GM23248 (cell line): Measurements from ENCODE around the gene LPIN1. TPM values are rescaled to one million over a fixed set of nuclear protein-coding genes. Genes with fewer than 3 reads are reported as not detected.
A peak's percentile ranks its signal among the peaks of the same experiment; 100 is the strongest.

ENCODE experiments used
- DNase-seq: peaks from one replicate; pipeline ENCODE4 v3.0.0-alpha.2; 2015
- H2AFZ ChIP-seq: fragments of 200-600 bp; sonication (generic); 2 replicates; pipeline ENCODE4 v1.6.1; 2016; ENCODE audit warnings: antibody characterized with exemption
- H3F3A ChIP-seq: fragments of 200-600 bp; sonication (generic); 2 replicates; pipeline ENCODE4 v1.6.1; 2016; ENCODE audit warnings: mild to moderate bottlenecking, antibody characterized with exemption, mixed run types; ENCODE audit not compliant: insufficient read depth
- H3K27ac ChIP-seq: fragments of 200-600 bp; sonication (generic); 2 replicates; pipeline ENCODE4 v1.5.1; 2016; ENCODE audit warnings: mild to moderate bottlenecking
- H3K27me3 ChIP-seq: fragments of 200-600 bp; sonication (generic); replicated peaks from 2 replicates; pipeline ENCODE4 v1.6.1; 2016; ENCODE audit warnings: mild to moderate bottlenecking; ENCODE audit not compliant: insufficient read depth
- H3K36me3 ChIP-seq: fragments of 200-600 bp; sonication (generic); 2 replicates; pipeline ENCODE4 v1.6.1; 2016; ENCODE audit warnings: low read depth, mild to moderate bottlenecking
- H3K4me1 ChIP-seq: fragments of 200-600 bp; sonication (generic); 2 replicates; pipeline ENCODE4 v1.6.1; 2016; ENCODE audit warnings: mild to moderate bottlenecking; ENCODE audit not compliant: insufficient read depth
- H3K4me2 ChIP-seq: fragments of 200-600 bp; sonication (generic); one replicate; pipeline ENCODE4 v1.6.1; 2016; ENCODE audit warnings: mild to moderate bottlenecking; ENCODE audit not compliant: unreplicated experiment
- H3K4me3 ChIP-seq: fragments of 200-600 bp; sonication (generic); 2 replicates; pipeline ENCODE4 v1.5.1; 2016; ENCODE audit warnings: mild to moderate bottlenecking
- H3K79me2 ChIP-seq: fragments of 200-600 bp; sonication (generic); 2 replicates; pipeline ENCODE4 v1.6.1; 2016; ENCODE audit warnings: mild to moderate bottlenecking; ENCODE audit not compliant: insufficient read depth
- H3K9ac ChIP-seq: fragments of 200-600 bp; sonication (generic); 2 replicates; pipeline ENCODE4 v1.6.1; 2016; ENCODE audit warnings: mild to moderate bottlenecking
- H3K9me2 ChIP-seq: fragments of 200-600 bp; sonication (generic); 2 replicates; pipeline ENCODE4 v1.6.1; 2016; ENCODE audit warnings: mixed run types, mild to moderate bottlenecking, moderate library complexity; ENCODE audit not compliant: insufficient read depth
- H3K9me3 ChIP-seq: fragments of 200-600 bp; sonication (generic); one replicate; pipeline ENCODE4 v1.6.1; 2017; ENCODE audit warnings: low read depth
- H4K20me1 ChIP-seq: fragments of 200-600 bp; sonication (generic); 2 replicates; pipeline ENCODE4 v1.6.0; 2016; ENCODE audit not compliant: insufficient read depth
- EZH2 ChIP-seq: fragments of 200-600 bp; sonication (generic); IDR thresholded peaks from 2 replicates; pipeline ENCODE4 v1.6.1; 2018; ENCODE audit warnings: antibody characterized with exemption, mild to moderate bottlenecking; ENCODE audit not compliant: insufficient read depth, poor library complexity, severe bottlenecking
- EZH2phosphoT487 ChIP-seq: fragments of 200-600 bp; sonication (generic); IDR thresholded peaks from 2 replicates; pipeline ENCODE4 v1.6.1; 2018; ENCODE audit warnings: antibody characterized with exemption, moderate library complexity, mild to moderate bottlenecking, low read depth; ENCODE audit not compliant: insufficient read depth
- WGBS, 2 experiments: methylation state at CpG; one replicate each; pipeline ENCODE4 v1.1.6; 2015 to 2017; ENCODE audit warnings: low lambda C conversion rate in 2 of 2, low coverage in 1 of 2; ENCODE audit errors: missing lambda C conversion rate in 2 of 2; 5-methylcytosine and 5-hydroxymethylcytosine counted together
- in situ Hi-C: fragments of 300-500 bp; cut with MboI; formaldehyde crosslinking; loops from 2 replicates; pipeline ENCODE4 v1.15.0; 2020
- microRNA counts: library from miRNA; unstranded; fragments of <30 nt; microRNA quantifications from one replicate; lab custom pipeline; 2016
- microRNA-seq: library from miRNA; unstranded; fragments of <30 nt; microRNA quantifications from one replicate; pipeline ENCODE4, GENCODE V29; 2016; ENCODE audit warnings: borderline number of aligned reads
- polyA plus RNA-seq: library from polyadenylated mRNA; unstranded; fragments of >200 nt; fragmentation: Nextera tagmentation; extraction: Ambion mirVana; gene quantifications from 2 replicates; pipeline ENCODE4 v1.2.1, GENCODE V29; 2016
- small RNA-seq: library from RNA; depleted of rRNA; stranded (forward); fragments of <200 nt; gene quantifications from one replicate; pipeline ENCODE3, GENCODE V24; 2014; ENCODE audit warnings: low read depth, low replicate concordance
- total RNA-seq: library from RNA; depleted of rRNA; stranded (reverse); fragments of >200 nt; shearing (Covaris generic); gene quantifications from 2 replicates; pipeline ENCODE4 v1.2.3, GENCODE V29; 2014; rRNA removed

LPIN1 gene
- total and polyA plus RNA-seq, 2 experiments from 2014 or later, result 11.2 to 12.6 TPM

GRCh38 chr2:11874861-11875260 is 128.4 kb downstream of the LPIN1 start:
- WGBS, 2 experiments, result 89% methylated on average over 15 of the region's 15 CpGs; no CpG with 5 or more reads in 1 of the 2 experiments
- Histone ChIP-seq H2AFZ (no peak overlapping the region), H3K4me2 (no peak overlapping the region), H3K9me2 (no peaks in the 10 kb centered on the region), H3K79me2 (no peaks in the 10 kb centered on the region), H4K20me1 (no peaks in the 10 kb centered on the region), H3K27ac (no peak overlapping the region), H3K36me3 (no peaks in the 10 kb centered on the region), H3K9ac (no peak overlapping the region), H3K27me3 (peaks cover 14% of the 10 kb centered on the region), H3K4me1 (0 out of 2 replicates have a peak, but pooled peaks cover 4% of the 10 kb centered on the region), H3K9me3 (no peaks in the 10 kb centered on the region), H3K4me3 (no peak overlapping the region), H3F3A (no peaks in the 10 kb centered on the region)
- no peak for DNase-seq
- in situ Hi-C loops, result no loop called here
- TF ChIP-seq EZH2phosphoT487 (no peak), EZH2 (no peak)

DNA sequence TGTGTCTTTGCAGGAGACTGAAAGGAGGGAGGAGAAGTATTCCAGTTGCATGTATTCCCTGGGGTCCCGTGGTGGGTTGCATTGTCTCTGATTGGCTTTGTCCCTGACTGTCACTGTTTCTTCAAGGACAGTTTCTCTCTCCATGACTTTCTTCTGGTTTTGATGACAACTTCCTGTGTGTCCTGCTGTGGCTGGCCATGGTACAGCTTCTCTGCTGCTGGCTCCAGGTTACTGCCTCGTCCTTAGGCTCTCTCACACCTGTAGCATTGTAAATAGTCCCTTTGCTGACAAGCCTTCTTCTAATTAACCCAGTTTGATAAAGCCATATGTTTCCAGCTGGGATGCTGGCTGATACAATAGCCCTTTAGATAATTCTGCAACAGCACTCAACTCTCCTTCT is 129.0 kb downstream of the LPIN1 start:
- no peaks in the 10 kb centered on the region for H3K36me3 ChIP-seq
- no peak overlapping the region for H3K4me2 ChIP-seq
- no peak overlapping the region for H2AFZ ChIP-seq
- no peak overlapping the region for H3K4me3 ChIP-seq
- 58 to 60% methylated on average over 2 of the region's 2 CpGs for WGBS, 2 experiments
- H3K9me2 ChIP-seq, result no peaks in the 10 kb centered on the region
- no peak for DNase-seq
- in situ Hi-C loops, result no loop called here
- H3K27ac ChIP-seq, result no peak overlapping the region
- peaks cover 16% of the 10 kb centered on the region for H3K27me3 ChIP-seq
- no peaks in the 10 kb centered on the region for H4K20me1 ChIP-seq
- H3K79me2 ChIP-seq, result no peaks in the 10 kb centered on the region
- H3K9ac ChIP-seq, result no peak overlapping the region
- no peaks in the 10 kb centered on the region for H3K9me3 ChIP-seq
- TF ChIP-seq EZH2phosphoT487 (no peak), EZH2 (no peak)
- H3K4me1 ChIP-seq, result 0 out of 2 replicates have a peak, but pooled peaks cover 4% of the 10 kb centered on the region
- H3F3A ChIP-seq, result no peaks in the 10 kb centered on the region

DNA sequence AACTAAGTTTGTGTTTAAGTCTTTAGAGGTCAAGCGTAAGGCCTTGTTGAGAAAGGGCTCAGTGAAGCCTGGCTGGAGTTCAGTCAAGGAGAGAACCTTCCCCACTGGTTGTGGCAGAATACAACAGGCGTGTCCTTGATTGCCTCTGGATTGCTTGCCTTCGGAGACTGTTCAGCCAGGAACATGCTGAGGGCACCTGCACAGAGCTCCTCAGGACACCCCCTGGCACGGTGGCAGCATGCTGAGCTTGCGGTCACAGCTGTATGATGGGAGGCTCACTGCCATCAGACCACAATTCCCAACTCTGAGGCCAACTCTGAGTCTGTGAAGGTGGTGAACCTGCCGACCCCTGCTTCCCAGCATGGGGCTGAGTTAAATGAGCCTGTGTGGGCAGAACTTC is 130.0 kb downstream of the LPIN1 start:
- no peak overlapping the region for H3K27ac ChIP-seq
- no peaks in the 10 kb centered on the region for H3K36me3 ChIP-seq
- in situ Hi-C loops, result no loop called here
- no peaks in the 10 kb centered on the region for H4K20me1 ChIP-seq
- H3F3A ChIP-seq, result no peaks in the 10 kb centered on the region
- H3K9ac ChIP-seq, result no peak overlapping the region
- no peaks in the 10 kb centered on the region for H3K9me2 ChIP-seq
- no peak for TF ChIP-seq EZH2
- no peak overlapping the region for H3K4me3 ChIP-seq
- no peak for DNase-seq
- 0 out of 2 replicates have a peak, but pooled peaks cover 4% of the 10 kb centered on the region for H3K4me1 ChIP-seq
- no peaks in the 10 kb centered on the region for H3K79me2 ChIP-seq
- peaks cover 12% of the 10 kb centered on the region for H3K27me3 ChIP-seq
- 69 to 78% methylated on average over 6 of the region's 6 CpGs for WGBS, 2 experiments
- H3K9me3 ChIP-seq, result no peaks in the 10 kb centered on the region
- H2AFZ ChIP-seq, result no peak overlapping the region
- no peak overlapping the region for H3K4me2 ChIP-seq

DNA sequence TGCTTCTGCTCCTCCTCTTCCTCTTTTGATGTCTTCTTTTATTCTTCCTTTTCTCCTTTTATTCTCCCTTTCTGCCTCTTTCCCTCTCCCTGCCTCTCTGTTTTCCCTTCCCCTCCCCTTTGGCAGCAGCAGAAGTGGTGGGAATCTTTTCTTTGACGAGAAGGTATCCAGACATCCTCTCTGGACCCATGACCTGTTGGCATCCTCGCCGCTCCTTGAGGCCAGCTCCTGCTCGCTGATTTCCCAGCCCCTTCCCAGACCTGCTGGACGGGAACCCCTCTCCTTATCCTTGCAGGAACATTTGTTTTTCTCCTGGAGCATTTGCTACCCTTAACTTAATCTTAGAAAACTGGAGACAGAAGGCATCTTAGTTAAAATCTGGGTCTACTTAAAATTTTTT is 130.5 kb downstream of the LPIN1 start:
- 46 to 64% methylated on average over 5 of the region's 5 CpGs for WGBS, 2 experiments
- H2AFZ ChIP-seq, result no peak overlapping the region
- H3K36me3 ChIP-seq, result no peaks in the 10 kb centered on the region
- 0 out of 2 replicates have a peak, but pooled peaks cover 4% of the 10 kb centered on the region for H3K4me1 ChIP-seq
- H3F3A ChIP-seq, result no peaks in the 10 kb centered on the region
- DNase-seq, result no peak
- no peaks in the 10 kb centered on the region for H4K20me1 ChIP-seq
- TF ChIP-seq EZH2 (no peak), EZH2phosphoT487 (no peak)
- H3K79me2 ChIP-seq, result no peaks in the 10 kb centered on the region
- no peak overlapping the region for H3K27ac ChIP-seq
- H3K9me3 ChIP-seq, result no peaks in the 10 kb centered on the region
- in situ Hi-C loops, result no loop called here
- H3K4me2 ChIP-seq, result no peak overlapping the region
- no peaks in the 10 kb centered on the region for H3K9me2 ChIP-seq
- peaks cover 12% of the 10 kb centered on the region for H3K27me3 ChIP-seq
- H3K4me3 ChIP-seq, result no peak overlapping the region
- no peak overlapping the region for H3K9ac ChIP-seq

MicroRNA genes within 50 kb of the gene (microRNA counts, 767-probe panel; counts per million panel counts)
- microRNA hsa-miR-548s (lab: Ali Mortazavi, UCI), result 447 counts per million, percentile 86 among the panel's probes with 10 or more counts

Small RNA genes lying within 50 kb of the gene (microRNA-seq; reads per million reads assigned to microRNA genes)
- gene MIR4262, result not detected
- gene MIR548S, result not detected

Small RNA genes lying within 50 kb of the gene (small RNA-seq; reads per million reads assigned to genes)
- gene MIR4262, result not detected
- gene MIR548S, result not detected

Other genes with a start within 250 kb of the LPIN1 start
- gene GREB1, start 212.6 kb upstream of the LPIN1 start, total RNA-seq, result not detected in 2 replicates
- gene GREB1, start 212.6 kb upstream of the LPIN1 start, polyA plus RNA-seq, result 0.05 TPM in 1 of 2 replicates, not detected in the other
- not detected in 2 replicates for gene NTSR2, start 76.4 kb upstream of the LPIN1 start, total RNA-seq
- not detected in 2 replicates for gene NTSR2, start 76.4 kb upstream of the LPIN1 start, polyA plus RNA-seq